Thyroid gland (tissue), 4 donors: ENCODE data around the gene RPP38.

Source experiments
- POLR2A ChIP-seq, 2 donors: fragments of 450-650 bp; IDR thresholded peaks; one replicate each; pipeline ENCODE4 v1.6.1; 2017; ENCODE audit warnings: antibody characterized with exemption in 2 of 2, mild to moderate bottlenecking in 2 of 2, moderate library complexity in 1 of 2
- TF ChIP-seq, protein P1 (sequence below), 6 experiments: fragments of 200-600 bp in 3 of 6; fragments of 450-650 bp in 3 of 6; sonication (generic) in 3 of 6; IDR thresholded peaks; one replicate each; pipeline ENCODE4 v1.5.1; 2016 to 2019; ENCODE audit warnings: antibody characterized with exemption in 6 of 6, mild to moderate bottlenecking in 2 of 6, inconsistent platforms in 1 of 6, moderate library complexity in 1 of 6

DNA sequence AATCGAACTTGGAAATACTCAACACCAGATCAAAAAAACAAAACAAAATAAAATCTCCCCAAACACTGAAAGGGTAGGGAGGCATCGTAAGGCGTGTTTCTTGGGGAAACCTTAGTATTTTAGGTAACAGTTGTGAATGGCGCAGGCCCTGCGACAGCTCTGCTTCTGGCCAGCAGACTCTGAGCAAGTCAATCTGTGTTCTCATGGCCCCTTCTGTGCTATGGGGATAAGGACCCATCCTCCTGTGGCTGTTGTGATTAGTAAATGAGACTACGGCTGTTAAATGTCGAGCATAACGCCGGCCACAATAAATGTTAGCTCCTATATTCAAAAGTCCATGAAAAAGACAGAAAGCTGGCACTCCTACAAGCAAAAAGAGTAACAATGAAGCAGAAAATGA is 27.0 kb downstream of the RPP38 start:
- TF ChIP-seq POLR2A (IDR thresholded peaks at IDR 0.05), result no peak
- TF ChIP-seq, protein P1, sequence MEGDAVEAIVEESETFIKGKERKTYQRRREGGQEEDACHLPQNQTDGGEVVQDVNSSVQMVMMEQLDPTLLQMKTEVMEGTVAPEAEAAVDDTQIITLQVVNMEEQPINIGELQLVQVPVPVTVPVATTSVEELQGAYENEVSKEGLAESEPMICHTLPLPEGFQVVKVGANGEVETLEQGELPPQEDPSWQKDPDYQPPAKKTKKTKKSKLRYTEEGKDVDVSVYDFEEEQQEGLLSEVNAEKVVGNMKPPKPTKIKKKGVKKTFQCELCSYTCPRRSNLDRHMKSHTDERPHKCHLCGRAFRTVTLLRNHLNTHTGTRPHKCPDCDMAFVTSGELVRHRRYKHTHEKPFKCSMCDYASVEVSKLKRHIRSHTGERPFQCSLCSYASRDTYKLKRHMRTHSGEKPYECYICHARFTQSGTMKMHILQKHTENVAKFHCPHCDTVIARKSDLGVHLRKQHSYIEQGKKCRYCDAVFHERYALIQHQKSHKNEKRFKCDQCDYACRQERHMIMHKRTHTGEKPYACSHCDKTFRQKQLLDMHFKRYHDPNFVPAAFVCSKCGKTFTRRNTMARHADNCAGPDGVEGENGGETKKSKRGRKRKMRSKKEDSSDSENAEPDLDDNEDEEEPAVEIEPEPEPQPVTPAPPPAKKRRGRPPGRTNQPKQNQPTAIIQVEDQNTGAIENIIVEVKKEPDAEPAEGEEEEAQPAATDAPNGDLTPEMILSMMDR (IDR thresholded peaks at IDR 0.05), result no peak
